HepG2 (cell line): ENCODE data around the gene IL4I1. TPM values are rescaled to one million over a fixed set of nuclear protein-coding genes. Genes with fewer than 3 reads are reported as not detected.

Source experiments
- CENPT ChIP-seq: sonication (generic); formaldehyde crosslinking; IDR thresholded peaks from 2 replicates; pipeline ENCODE4 v1.8.0; 2022; ENCODE audit warnings: low read depth, mild to moderate bottlenecking, moderate library complexity, missing genetic modification reagents
- ETS1 ChIP-seq: sonication (generic); formaldehyde crosslinking; IDR thresholded peaks from 2 replicates; pipeline ENCODE4 v1.4.0; 2020; ENCODE audit warnings: missing genetic modification reagents
- HOXD1 ChIP-seq: sonication (generic); formaldehyde crosslinking; IDR thresholded peaks from 2 replicates; pipeline ENCODE4 v1.5.0; 2020; ENCODE audit warnings: missing genetic modification reagents
- MTA3 ChIP-seq: sonication (generic); formaldehyde crosslinking; IDR thresholded peaks from 2 replicates; pipeline ENCODE4 v1.4.0; 2020; ENCODE audit warnings: missing genetic modification reagents
- PAWR ChIP-seq: sonication (generic); formaldehyde crosslinking; IDR thresholded peaks from 2 replicates; pipeline ENCODE4 v1.4.0; 2020; ENCODE audit warnings: missing genetic modification reagents, mild to moderate bottlenecking, borderline replicate concordance
- PLSCR1 ChIP-seq: sonication (generic); formaldehyde crosslinking; IDR thresholded peaks from 2 replicates; pipeline ENCODE4 v1.5.0; 2020; ENCODE audit warnings: missing genetic modification reagents, mild to moderate bottlenecking, borderline replicate concordance
- SAFB2 ChIP-seq: sonication (generic); formaldehyde crosslinking; IDR thresholded peaks from 2 replicates; pipeline ENCODE4 v1.5.1; 2020; ENCODE audit warnings: missing genetic modification reagents, low read depth, mild to moderate bottlenecking, borderline replicate concordance
- SALL2 ChIP-seq: sonication (generic); formaldehyde crosslinking; IDR thresholded peaks from 2 replicates; pipeline ENCODE4 v1.8.1; 2023; ENCODE audit warnings: mild to moderate bottlenecking, missing genetic modification reagents, inconsistent platforms
- SRSF1 ChIP-seq: fragments of 200-400 bp; formaldehyde crosslinking; optimal IDR thresholded peaks from 2 replicates; pipeline ENCODE3; 2017; ENCODE audit warnings: mild to moderate bottlenecking, low read depth, low read length, moderate library complexity
- ZBTB2 ChIP-seq: sonication (generic); formaldehyde crosslinking; IDR thresholded peaks from 2 replicates; pipeline ENCODE4 v1.8.0; 2022; ENCODE audit warnings: low read depth, missing genetic modification reagents
- ZBTB39 ChIP-seq: sonication (generic); formaldehyde crosslinking; IDR thresholded peaks from 2 replicates; pipeline ENCODE4 v1.5.0; 2020; ENCODE audit warnings: missing genetic modification reagents
- ZNF335 ChIP-seq: sonication (generic); formaldehyde crosslinking; IDR thresholded peaks from 2 replicates; pipeline ENCODE4 v1.4.0; 2020; ENCODE audit warnings: missing genetic modification reagents
- ZNF510 ChIP-seq: sonication (generic); formaldehyde crosslinking; IDR thresholded peaks from 2 replicates; pipeline ENCODE4 v1.4.0; 2020; ENCODE audit warnings: low read depth, mild to moderate bottlenecking, missing genetic modification reagents
- ZNF597 ChIP-seq: sonication (generic); formaldehyde crosslinking; IDR thresholded peaks from 2 replicates; pipeline ENCODE4 v1.5.0; 2020; ENCODE audit warnings: missing genetic modification reagents
- ZNF710 ChIP-seq: sonication (generic); formaldehyde crosslinking; IDR thresholded peaks from 2 replicates; pipeline ENCODE4 v1.5.0; 2020; ENCODE audit warnings: mild to moderate bottlenecking, missing genetic modification reagents, borderline replicate concordance
- ZNF766 ChIP-seq: sonication (generic); formaldehyde crosslinking; IDR thresholded peaks from 2 replicates; pipeline ENCODE4 v1.5.0; 2020; ENCODE audit warnings: missing genetic modification reagents, borderline replicate concordance
- polyA plus RNA-seq, 8 experiments: library from polyadenylated mRNA; depleted of rRNA in 3 of 8; stranded (reverse) in 7 of 8; unstranded in 1 of 8; fragments of >200 nt; fragmentation: Illumina TruSeq in 4 of 8; extraction: Trizol in 4 of 8; gene quantifications; 2 replicates each; pipeline versions ENCODE4 v1.2.1 to v1.2.3, GENCODE V29; 2011 to 2016; ENCODE audit warnings: low read depth in 4 of 8, missing spikeins in 1 of 8, mixed read lengths in 1 of 8; ENCODE audit not compliant: insufficient read depth in 1 of 8
- total RNA-seq, 5 experiments: library from RNA; depleted of rRNA; stranded (reverse); fragments of >200 nt; fragmentation: Illumina TruSeq; extraction: Trizol; gene quantifications; 2 replicates each; pipeline ENCODE4 v1.2.3, GENCODE V29; 2016; ENCODE audit warnings: low read depth in 1 of 5

The IL4I1 gene
- total and polyA plus RNA-seq, 2 of the 13 experiments (the other 11 are each of a cell fraction or from before 2014, with no cell fraction given) = not detected

GRCh38 chr19:49929611-49930482 lies 33.2 kb upstream of the IL4I1 start (continued):
- TF ChIP-seq ZBTB39 (CRISPR knock-in tag) (peak; percentile 82; the same call in 1 of the 2 replicates), ZNF766 (CRISPR knock-in tag) (peak; percentile 78; the same call in 1 of the 2 replicates), SRSF1 (no peak), ZNF335 (no peak), ZNF510 (CRISPR knock-in tag) (0 out of 2 replicates have a peak, but pooled peaks have one; percentile 17), ZNF710 (CRISPR knock-in tag) (peak; percentile 66; the same call in 1 of the 2 replicates), SAFB2 (CRISPR knock-in tag) (peak; percentile 66; the same call in 1 of the 2 replicates), ETS1 (CRISPR knock-in tag) (no peak), ZNF597 (no peak), SALL2 (peak; percentile 82; the same call in 1 of the 2 replicates), PLSCR1 (CRISPR knock-in tag) (no peak; the same call in 1 of the 2 replicates), MTA3 (no peak), PAWR (no peak), HOXD1 (CRISPR knock-in tag) (0 out of 2 replicates have a peak, but pooled peaks have one; percentile 12), CENPT (CRISPR knock-in tag) (peak; percentile 26; the same call in 1 of the 2 replicates), ZBTB2 (CRISPR knock-in tag) (0 out of 2 replicates have a peak, but pooled peaks have one; percentile 10)
